RKO (cell line): ENCODE measurements around the gene FGF18.

ENCODE experiments used
- DNase-seq: peaks from one replicate; pipeline ENCODE4 v3.0.0-alpha.2; 2016; ENCODE audit warnings: low spot score

FGF18 gene

GRCh38 chr5:171470420-171470819 is 51.0 kb downstream of the FGF18 start:
- no peak for DNase-seq

- DNase-seq: no peak
Measured at GRCh38 chr5:171474230-171474813, 54.9 kb downstream of the FGF18 start.

GRCh38 chr5:171475596-171475995 is 56.1 kb downstream of the FGF18 start:
- DNase-seq: no peak

GRCh38 chr5:171476701-171477100 is 57.3 kb downstream of the FGF18 start:
- no peak for DNase-seq

GRCh38 chr5:171477101-171477500 is 57.7 kb downstream of the FGF18 start:
- no peak for DNase-seq

GRCh38 chr5:171477666-171478065 is 58.2 kb downstream of the FGF18 start:
- no peak for DNase-seq

- DNase-seq: no peak
Measured at GRCh38 chr5:171478946-171479775, 59.7 kb downstream of the FGF18 start.

DNA sequence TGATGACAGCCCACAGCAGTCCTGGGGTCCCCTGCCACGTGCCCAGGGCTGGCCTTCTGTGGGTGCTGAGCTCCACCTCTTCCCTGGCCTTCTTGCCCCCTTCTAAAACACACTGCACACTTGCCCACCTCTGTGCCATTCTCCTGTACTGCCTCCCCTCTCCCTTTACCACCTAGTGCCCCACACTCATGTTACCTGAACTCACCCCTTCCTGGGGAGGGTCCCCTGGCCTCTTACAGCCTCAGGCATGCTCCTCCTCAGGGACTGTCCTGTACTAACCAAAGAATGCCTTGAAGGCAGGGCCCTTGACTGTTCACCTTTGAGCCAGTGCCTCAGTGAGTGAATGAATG is 60.3 kb downstream of the FGF18 start:
- DNase-seq: no peak

GRCh38 chr5:171480239-171480638 is 60.8 kb downstream of the FGF18 start:
- no peak for DNase-seq

GRCh38 chr5:171481571-171482433 is 62.4 kb downstream of the FGF18 start:
- no peak for DNase-seq

DNA sequence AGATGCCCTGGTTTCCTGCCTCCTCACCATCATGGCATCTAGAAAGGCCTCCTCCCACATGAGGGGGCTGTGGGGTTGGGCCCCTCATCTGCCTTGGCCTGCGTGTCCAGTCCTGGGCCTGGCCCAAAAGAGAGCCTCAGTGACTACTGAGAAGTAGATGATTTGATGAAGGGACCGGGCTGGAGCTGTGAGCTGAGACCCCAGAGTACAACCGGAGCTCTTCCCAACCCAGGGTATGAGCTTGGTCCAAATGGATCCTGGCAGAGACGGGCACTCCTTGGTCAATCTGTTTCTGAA is 62.9 kb downstream of the FGF18 start:
- DNase-seq: no peak

- DNase-seq: no peak
Measured at GRCh38 chr5:171483551-171484135, 64.2 kb downstream of the FGF18 start.

DNA sequence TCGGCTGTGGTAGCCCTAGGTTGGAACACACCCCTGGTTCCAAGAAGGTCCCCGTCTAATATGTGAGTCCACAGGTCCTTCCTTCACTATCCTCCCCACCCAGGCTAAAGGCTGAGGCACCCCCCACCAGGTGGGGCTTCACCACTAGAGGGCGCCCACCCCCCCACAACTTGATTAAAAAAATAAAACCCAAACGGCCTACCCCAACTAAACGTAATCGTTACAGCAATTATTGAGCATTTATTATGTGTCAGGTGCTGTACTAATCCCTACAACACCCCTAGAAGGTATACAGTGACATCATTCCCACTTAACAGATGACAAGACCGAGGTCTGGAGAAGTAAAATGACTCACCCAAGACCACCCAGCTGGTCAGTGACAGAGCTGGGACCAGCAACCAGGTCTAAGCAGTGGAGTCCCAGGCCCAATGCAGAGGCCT is 65.0 kb downstream of the FGF18 start:
- peak; percentile 24 for DNase-seq

GRCh38 chr5:171485668-171486067 is 66.2 kb downstream of the FGF18 start:
- no peak for DNase-seq

DNA sequence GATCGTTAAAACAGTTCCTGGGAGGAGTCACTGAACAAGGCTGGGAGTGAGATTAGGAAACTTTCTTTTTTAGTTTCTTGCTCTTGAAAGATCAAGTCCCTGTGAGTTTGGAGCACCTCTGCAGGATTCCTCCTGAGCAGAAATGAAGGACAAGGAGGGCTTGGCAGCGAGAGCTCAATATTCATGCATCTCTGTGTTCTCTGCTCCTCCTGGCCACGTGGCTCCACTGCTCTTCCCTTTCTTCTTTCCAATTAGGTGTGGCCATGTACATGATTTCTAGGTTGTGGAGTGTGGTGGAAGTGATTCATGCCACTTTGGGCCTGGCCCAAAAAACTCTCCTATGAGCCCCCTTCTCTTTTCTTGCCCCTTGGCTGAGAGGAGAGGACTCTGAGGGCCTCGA is 67.2 kb downstream of the FGF18 start:
- no peak for DNase-seq

DNA sequence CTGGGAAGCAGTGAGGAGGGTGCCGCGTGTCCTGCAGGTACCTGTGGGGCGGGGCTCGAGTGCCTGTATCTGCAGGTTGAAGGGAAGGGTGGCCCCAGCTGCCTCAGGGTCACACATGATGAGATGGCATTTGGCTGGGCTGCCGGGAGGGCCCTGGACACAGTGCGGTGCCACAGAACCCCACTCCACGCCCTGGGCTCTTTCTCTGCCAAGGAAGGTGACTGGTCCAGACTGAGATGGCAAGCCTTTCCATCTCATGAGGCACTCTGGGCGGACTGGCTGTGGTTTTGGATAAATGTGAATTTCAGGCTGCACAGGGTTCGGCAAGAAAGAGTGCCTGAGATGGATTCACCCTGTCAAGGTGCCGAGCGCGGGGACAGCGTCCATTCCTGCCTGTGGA is 69.4 kb downstream of the FGF18 start:
- no peak for DNase-seq

DNA sequence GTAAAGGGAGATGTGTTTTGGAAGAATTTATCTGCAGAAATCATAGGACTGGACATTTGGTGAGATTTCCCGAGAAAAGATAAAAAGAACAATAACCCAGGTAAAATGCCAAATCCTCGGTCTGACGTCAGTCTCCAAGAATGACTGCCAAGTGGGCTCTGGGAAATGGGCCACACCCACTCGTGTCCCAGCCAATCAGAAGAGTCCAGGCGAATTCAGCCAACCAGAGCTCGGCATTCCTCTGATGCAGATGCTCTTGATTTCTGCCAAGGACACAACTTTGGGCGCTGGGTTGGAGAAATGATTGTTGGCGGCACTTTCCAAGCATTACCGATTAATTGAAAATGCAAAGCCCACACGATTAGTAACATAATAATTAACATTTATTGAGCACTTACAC is 73.3 kb downstream of the FGF18 start:
- peak; percentile 11 for DNase-seq

GRCh38 chr5:171493646-171494393 is 74.4 kb downstream of the FGF18 start:
- no peak for DNase-seq

DNA sequence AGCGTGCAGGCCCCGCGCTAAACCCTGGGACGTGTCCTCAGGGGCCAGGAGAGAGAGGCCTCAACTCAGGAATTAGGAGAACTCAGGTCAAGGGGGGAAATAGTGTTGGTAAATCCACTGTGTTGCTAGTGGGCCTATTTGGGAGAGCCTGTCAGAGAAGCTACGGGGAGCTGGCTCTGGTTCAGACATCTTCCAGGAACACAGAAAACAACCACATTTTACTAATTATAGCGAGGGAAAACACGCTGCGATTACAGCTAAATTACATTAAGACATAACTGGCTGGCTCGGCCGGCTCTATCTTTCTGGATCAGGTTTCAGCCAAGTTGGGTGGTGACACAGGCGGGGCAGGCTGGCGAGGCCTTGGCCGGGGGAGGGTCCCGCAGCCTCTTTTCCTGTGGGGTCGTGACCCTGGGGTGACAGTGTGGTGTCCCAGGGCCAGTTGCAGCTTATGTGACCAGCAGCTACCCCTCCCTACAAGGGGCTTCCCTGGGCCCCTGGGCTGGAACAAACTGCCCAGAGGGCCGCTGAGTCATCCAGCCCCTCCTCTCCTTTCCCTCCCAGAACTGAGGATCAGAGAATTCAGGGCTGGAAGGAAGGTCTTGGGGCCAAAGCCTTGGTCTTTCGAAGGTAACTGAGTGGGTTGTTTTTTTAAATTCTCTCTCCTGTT is 75.1 kb downstream of the FGF18 start:
- DNase-seq: no peak

DNA sequence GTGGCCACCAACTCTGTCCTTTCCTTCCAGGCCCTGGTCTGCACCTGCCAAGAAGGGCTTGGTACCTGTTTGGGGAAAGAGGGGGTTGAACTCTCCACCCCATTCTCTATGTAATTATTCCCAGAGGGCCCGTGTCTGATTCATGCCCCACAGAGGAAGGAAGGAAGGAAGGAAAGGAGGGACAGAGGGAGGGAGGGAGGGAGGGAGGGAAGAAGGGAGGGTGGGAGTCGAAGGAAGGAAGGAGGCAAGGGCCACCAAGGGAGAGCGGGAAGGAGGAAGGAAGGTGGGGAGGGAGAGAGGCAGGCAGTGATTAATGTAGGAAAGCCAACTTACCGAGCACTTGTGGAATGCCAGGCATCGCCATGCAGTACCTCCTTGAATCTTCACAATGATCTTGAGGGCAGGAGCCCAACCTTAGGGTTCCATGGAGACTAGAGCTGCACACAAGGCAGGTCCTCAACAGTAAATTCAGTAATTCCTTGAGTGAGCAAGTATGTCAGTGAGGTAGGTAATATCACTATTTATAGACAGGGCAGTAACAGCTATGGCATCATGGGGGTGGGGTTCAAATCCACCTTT is 75.8 kb downstream of the FGF18 start:
- no peak for DNase-seq

GRCh38 chr5:171496456-171496855 is 77.0 kb downstream of the FGF18 start:
- no peak for DNase-seq
